Astrocyte (in vitro differentiated cells and primary cell): ENCODE data around the gene MORC2. TPM values are rescaled to one million over a fixed set of nuclear protein-coding genes. Genes with fewer than 3 reads are reported as not detected.

Experiments
- DNase-seq: peaks from one replicate; pipeline ENCODE4 v3.0.0-alpha.2; 2010; ENCODE audit warnings: low read depth
- FAIRE-seq: peaks from 2 replicates; lab custom pipeline; 2011; peaks lifted over from hg19 to GRCh38; lab: Jason Lieb, UNC
- H2AFZ ChIP-seq: 2 replicates; pipeline ENCODE4 v1.6.0; 2012; ENCODE audit warnings: low read depth, low read length, inconsistent platforms
- H3K27ac ChIP-seq: 2 replicates; pipeline ENCODE4 v1.5.1; 2011; ENCODE audit warnings: low read depth, low read length, inconsistent platforms
- H3K27me3 ChIP-seq: 2 replicates; pipeline ENCODE4 v1.6.0; 2011; ENCODE audit warnings: low read length, inconsistent platforms; ENCODE audit not compliant: insufficient read depth
- H3K36me3 ChIP-seq: 2 replicates; pipeline ENCODE4 v1.5.1; 2011; ENCODE audit warnings: low read length, inconsistent platforms; ENCODE audit not compliant: insufficient read depth
- H3K4me1 ChIP-seq: 2 replicates; pipeline ENCODE4 v1.5.1; 2011; ENCODE audit warnings: low read length, inconsistent platforms; ENCODE audit not compliant: insufficient read depth
- H3K4me2 ChIP-seq: 2 replicates; pipeline ENCODE4 v1.6.0; 2012; ENCODE audit warnings: low read length, inconsistent platforms
- H3K4me3 ChIP-seq: 2 replicates; pipeline ENCODE4 v1.5.1; 2011; ENCODE audit warnings: low read depth, mild to moderate bottlenecking, low read length, inconsistent platforms; ENCODE audit not compliant: insufficient read depth
- H3K79me2 ChIP-seq: 2 replicates; pipeline ENCODE4 v1.6.0; 2012; ENCODE audit warnings: mild to moderate bottlenecking, low read length, inconsistent platforms; ENCODE audit not compliant: insufficient read depth
- H3K9ac ChIP-seq: 2 replicates; pipeline ENCODE4 v1.6.0; 2012; ENCODE audit warnings: mild to moderate bottlenecking, low read length, inconsistent platforms
- H3K9me3 ChIP-seq: 2 replicates; pipeline ENCODE4 v1.5.1; 2012; ENCODE audit warnings: low read depth, mild to moderate bottlenecking, low read length, inconsistent platforms; ENCODE audit not compliant: insufficient read depth
- H4K20me1 ChIP-seq: 2 replicates; pipeline ENCODE4 v1.6.0; 2012; ENCODE audit warnings: low read length, inconsistent platforms; ENCODE audit not compliant: insufficient read depth
- H3K27ac Mint-ChIP-seq: one replicate; pipeline ENCODE4 v1.8.0; 2021; ENCODE audit warnings: mild to moderate bottlenecking, mixed read lengths; ENCODE audit not compliant: unreplicated experiment
- H3K27me3 Mint-ChIP-seq: one replicate; pipeline ENCODE4 v1.8.0; 2021; ENCODE audit warnings: low read depth, mixed read lengths; ENCODE audit not compliant: unreplicated experiment
- H3K36me3 Mint-ChIP-seq: one replicate; pipeline ENCODE4 v1.8.0; 2021; ENCODE audit warnings: low read depth, mixed read lengths; ENCODE audit not compliant: unreplicated experiment
- H3K4me1 Mint-ChIP-seq: one replicate; pipeline ENCODE4 v1.8.0; 2021; ENCODE audit warnings: low read depth, mixed read lengths; ENCODE audit not compliant: unreplicated experiment
- H3K4me3 Mint-ChIP-seq: one replicate; pipeline ENCODE4 v1.8.0; 2021; ENCODE audit warnings: mild to moderate bottlenecking, moderate library complexity, mixed read lengths; ENCODE audit not compliant: unreplicated experiment
- H3K9me3 Mint-ChIP-seq: one replicate; pipeline ENCODE4 v1.8.0; 2021; ENCODE audit warnings: mild to moderate bottlenecking, mixed read lengths; ENCODE audit not compliant: unreplicated experiment
- CTCF ChIP-seq: IDR thresholded peaks from 2 replicates; pipeline ENCODE4 v1.5.1; 2011; ENCODE audit warnings: low read depth, mild to moderate bottlenecking, inconsistent platforms, low read length, moderate library complexity; ENCODE audit not compliant: insufficient read depth
- EZH2 ChIP-seq: IDR thresholded peaks from 2 replicates; pipeline ENCODE4 v1.6.1; 2012; ENCODE audit warnings: mild to moderate bottlenecking, low read length, inconsistent platforms; ENCODE audit not compliant: insufficient read depth
- total RNA-seq: library from RNA; stranded (reverse); gene quantifications from 2 replicates; pipeline ENCODE4 v1.2.1, GENCODE V29; 2021

The MORC2 gene
- total RNA-seq, 1 donor from 2014 or later, result 45.9 TPM

GRCh38 chr22:30970356-30970746 lies 1.8 kb upstream of the MORC2 start:
- Histone ChIP-seq H4K20me1 (peaks cover 64% of the 10 kb centered on the region), H3K27me3 (no peaks in the 10 kb centered on the region), H3K27ac (peak overlapping the region; percentile 93), H3K4me3 (peak overlapping the region; percentile 90), H3K36me3 (peaks cover 36% of the 10 kb centered on the region), H3K9me3 (no peaks in the 10 kb centered on the region), H3K79me2 (peaks cover 94% of the 10 kb centered on the region), H3K4me1 (peaks cover 13% of the 10 kb centered on the region), H3K4me2 (peak overlapping the region; percentile 93), H3K9ac (peak overlapping the region; percentile 91), H2AFZ (no peak overlapping the region)
- Mint-ChIP-seq H3K4me3 (peak overlapping the region; percentile 90), H3K36me3 (peaks cover 38% of the 10 kb centered on the region), H3K27me3 (no peaks in the 10 kb centered on the region), H3K27ac (peak overlapping the region; percentile 75), H3K9me3 (peaks cover 7% of the 10 kb centered on the region), H3K4me1 (peaks cover 31% of the 10 kb centered on the region)
- TF ChIP-seq EZH2, result no peak
- TF ChIP-seq CTCF, result no peak
- FAIRE-seq (no peak), DNase-seq (no peak)

- peaks cover 62% of the 10 kb centered on the region for H4K20me1 ChIP-seq
- DNase-seq (peak; percentile 31), FAIRE-seq (no peak)
Measured at GRCh38 chr22:30969532-30970355, 1.2 kb upstream of the MORC2 start.

More at GRCh38 chr22:30969532-30970355, 1.2 kb upstream of the MORC2 start:
- Mint-ChIP-seq H3K9me3 (peaks cover 5% of the 10 kb centered on the region), H3K4me1 (peaks cover 31% of the 10 kb centered on the region), H3K27me3 (no peaks in the 10 kb centered on the region), H3K4me3 (peak overlapping the region; percentile 90), H3K27ac (peak overlapping the region; percentile 75), H3K36me3 (peaks cover 34% of the 10 kb centered on the region)
- Histone ChIP-seq H3K36me3 (peaks cover 30% of the 10 kb centered on the region), H3K27me3 (no peaks in the 10 kb centered on the region), H2AFZ (peak overlapping the region; percentile 72), H3K4me2 (peak overlapping the region; percentile 93), H3K79me2 (peaks cover 94% of the 10 kb centered on the region), H3K9me3 (no peaks in the 10 kb centered on the region), H3K4me3 (peak overlapping the region; percentile 90), H3K9ac (peak overlapping the region; percentile 91), H3K27ac (peak overlapping the region; percentile 93), H3K4me1 (peaks cover 13% of the 10 kb centered on the region)
- no peak for TF ChIP-seq CTCF
- no peak for TF ChIP-seq EZH2
